DOHH2 (cell line): ENCODE measurements around the gene DNAAF3.

ENCODE experiments used
- EZH2phosphoT487 ChIP-seq: fragments of 200-600 bp; sonication (generic); IDR thresholded peaks from 2 replicates; pipeline ENCODE4 v1.6.1; 2017; ENCODE audit warnings: borderline replicate concordance, mild to moderate bottlenecking, antibody characterized with exemption, low read length, moderate library complexity, mixed read lengths
- TF ChIP-seq, protein P1 (sequence below): fragments of 200-600 bp; sonication (generic); IDR thresholded peaks from one replicate; pipeline ENCODE4 v1.5.1; 2014; ENCODE audit warnings: antibody characterized with exemption, mild to moderate bottlenecking, low read depth, low read length; ENCODE audit not compliant: poor library complexity, severe bottlenecking

DNA sequence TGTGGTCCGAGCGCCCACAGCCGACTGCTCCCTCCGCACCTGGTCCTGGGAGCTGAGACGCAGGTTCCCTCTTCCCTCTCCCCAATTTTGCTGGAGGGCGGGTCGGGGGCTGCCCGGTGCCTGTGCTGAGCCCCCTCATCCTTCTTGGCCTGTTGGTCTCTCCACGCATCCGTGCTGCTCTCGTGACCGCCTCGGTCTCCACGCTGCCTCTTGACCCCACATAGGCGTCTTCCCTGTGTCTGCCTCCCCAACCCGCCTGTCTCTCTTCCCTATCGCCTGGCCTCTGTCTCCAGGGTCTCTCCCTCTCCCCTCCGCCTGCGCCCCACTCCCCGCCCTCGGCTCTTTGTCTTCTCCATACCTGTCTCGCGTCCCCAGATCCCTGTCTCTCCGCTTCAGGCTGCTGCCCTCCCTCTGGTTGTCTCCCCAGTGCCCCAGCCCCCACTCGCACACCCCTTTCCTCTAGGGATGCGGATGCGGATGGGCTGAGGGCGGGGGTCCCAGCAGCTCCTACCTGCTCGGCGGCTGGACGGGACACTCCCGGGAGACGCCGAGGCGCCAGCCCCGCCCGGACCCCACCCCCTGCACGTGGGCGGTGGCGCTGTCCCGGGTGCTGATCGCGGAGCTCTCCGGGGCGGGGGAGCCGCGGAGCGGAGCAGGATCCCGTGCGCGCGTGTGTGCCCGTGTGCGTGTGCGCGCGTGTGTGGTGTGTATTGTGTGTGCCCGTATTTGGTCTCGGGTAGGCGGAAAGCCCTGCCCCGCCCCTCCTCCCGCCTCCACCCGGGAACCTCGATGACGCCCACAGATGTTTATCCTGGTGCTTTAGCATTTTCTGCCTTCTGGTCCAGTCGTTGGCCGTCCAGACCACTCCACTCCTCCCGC, 13.4 kb upstream of the DNAAF3 start, which contains the start of gene SYT5:
- TF ChIP-seq, protein P1, sequence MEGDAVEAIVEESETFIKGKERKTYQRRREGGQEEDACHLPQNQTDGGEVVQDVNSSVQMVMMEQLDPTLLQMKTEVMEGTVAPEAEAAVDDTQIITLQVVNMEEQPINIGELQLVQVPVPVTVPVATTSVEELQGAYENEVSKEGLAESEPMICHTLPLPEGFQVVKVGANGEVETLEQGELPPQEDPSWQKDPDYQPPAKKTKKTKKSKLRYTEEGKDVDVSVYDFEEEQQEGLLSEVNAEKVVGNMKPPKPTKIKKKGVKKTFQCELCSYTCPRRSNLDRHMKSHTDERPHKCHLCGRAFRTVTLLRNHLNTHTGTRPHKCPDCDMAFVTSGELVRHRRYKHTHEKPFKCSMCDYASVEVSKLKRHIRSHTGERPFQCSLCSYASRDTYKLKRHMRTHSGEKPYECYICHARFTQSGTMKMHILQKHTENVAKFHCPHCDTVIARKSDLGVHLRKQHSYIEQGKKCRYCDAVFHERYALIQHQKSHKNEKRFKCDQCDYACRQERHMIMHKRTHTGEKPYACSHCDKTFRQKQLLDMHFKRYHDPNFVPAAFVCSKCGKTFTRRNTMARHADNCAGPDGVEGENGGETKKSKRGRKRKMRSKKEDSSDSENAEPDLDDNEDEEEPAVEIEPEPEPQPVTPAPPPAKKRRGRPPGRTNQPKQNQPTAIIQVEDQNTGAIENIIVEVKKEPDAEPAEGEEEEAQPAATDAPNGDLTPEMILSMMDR, result no peak
- TF ChIP-seq EZH2phosphoT487, result no peak
